Body of pancreas (tissue), 4 donors: ENCODE measurements around the gene GLIS1. TPM values are rescaled to one million over a fixed set of nuclear protein-coding genes. Genes with fewer than 3 reads are reported as not detected.

Source experiments
- ATAC-seq: fragments of 150-250 bp; one replicate; pipeline ENCODE4 v1.9.1; 2016
- DNase-seq, 4 donors: peaks; one replicate each; pipeline ENCODE4 v3.0.0-alpha.2; 2019
- H3K27ac ChIP-seq, 4 donors: fragments of 200-600 bp; sonication (generic); 1 replicate in 3 of 4; 2 replicates in 1 of 4; pipeline versions ENCODE4 v1.5.1 to v1.6.1; 2016 to 2019; ENCODE audit warnings: mild to moderate bottlenecking in 1 of 4, mixed read lengths in 1 of 4, moderate library complexity in 1 of 4
- H3K27me3 ChIP-seq, 2 donors: fragments of 200-600 bp; sonication (generic); one replicate each; pipeline ENCODE4 v1.6.0; 2016; ENCODE audit warnings: mild to moderate bottlenecking in 1 of 2
- H3K36me3 ChIP-seq, 2 donors: fragments of 200-600 bp; sonication (generic); replicated peaks in 1 of 2; 2 replicates each; pipeline ENCODE4 v1.5.1; 2016; ENCODE audit warnings: low read depth in 2 of 2; ENCODE audit not compliant: insufficient read depth in 1 of 2
- H3K4me1 ChIP-seq: fragments of 200-600 bp; sonication (generic); one replicate; pipeline ENCODE4 v1.6.0; 2016
- H3K4me3 ChIP-seq, 2 donors: fragments of 200-600 bp; sonication (generic); 1 replicate in 1 of 2; 2 replicates in 1 of 2; pipeline ENCODE4 v1.5.1; 2016 to 2019
- H3K9me3 ChIP-seq, 3 donors: fragments of 200-600 bp; sonication (generic); 1 replicate in 2 of 3; 2 replicates in 1 of 3; pipeline ENCODE4 v1.5.1; 2016
- POLR2A ChIP-seq, 3 donors: fragments of 450-650 bp; IDR thresholded peaks; one replicate each; pipeline ENCODE4 v1.6.1; 2016; ENCODE audit warnings: antibody characterized with exemption in 3 of 3, mild to moderate bottlenecking in 2 of 3
- WGBS, 2 donors: methylation state at CpG; one replicate each; pipeline ENCODE4 v1.1.5; 2017; 5-methylcytosine and 5-hydroxymethylcytosine counted together
- intact Hi-C: fragments of 100-400 bp; cut with DNase I; formaldehyde crosslinking; loops from one replicate; pipeline ENCODE4 v1.15.1; 2023
- total RNA-seq, 2 donors: library from RNA; depleted of rRNA; stranded (reverse); fragments of >200 nt; gene quantifications; one replicate each; pipeline ENCODE4 v1.1.0, GENCODE V29; 2016
- TF ChIP-seq, protein P1 (sequence below), 7 experiments: fragments of 450-650 bp in 4 of 7; fragments of 200-600 bp in 3 of 7; sonication (generic) in 3 of 7; IDR thresholded peaks; one replicate each; pipeline ENCODE4 v1.5.1; 2016 to 2019; ENCODE audit warnings: antibody characterized with exemption in 7 of 7

The GLIS1 gene
- total RNA-seq, 2 donors from 2014 or later, result 0.33 TPM; not detected in 1

DNA sequence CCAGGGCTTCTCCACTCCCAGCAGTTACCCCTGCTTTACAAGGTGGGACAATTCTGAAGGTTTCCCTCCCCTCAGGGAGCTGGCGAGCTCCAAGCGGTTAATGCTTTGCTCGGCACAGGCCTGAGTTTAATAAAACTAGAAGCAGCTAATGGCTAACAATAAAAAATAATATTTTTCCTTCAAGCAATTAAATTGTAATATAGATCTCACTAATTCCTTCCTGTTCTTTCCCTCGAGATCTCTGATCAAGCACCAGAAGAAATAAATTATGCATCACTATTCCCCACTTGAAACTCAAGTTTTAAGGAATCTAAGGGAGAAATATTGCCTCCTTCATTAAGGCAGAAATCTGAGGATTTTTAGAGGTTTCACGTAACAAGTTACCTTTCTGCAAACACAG lies 42.9 kb downstream of the GLIS1 start:
- Histone ChIP-seq H3K9me3 (no peaks in the 10 kb centered on the region), H3K4me3 (no peak overlapping the region), H3K36me3 (no peaks in the 10 kb centered on the region), H3K27ac (no peak overlapping the region), H3K4me1 (no peaks in the 10 kb centered on the region), H3K27me3 (no peaks in the 10 kb centered on the region)
- no peak for DNase-seq
- intact Hi-C loops, result no loop called here
- TF ChIP-seq POLR2A (IDR thresholded peaks at IDR 0.05), result no peak
- TF ChIP-seq, protein P1, sequence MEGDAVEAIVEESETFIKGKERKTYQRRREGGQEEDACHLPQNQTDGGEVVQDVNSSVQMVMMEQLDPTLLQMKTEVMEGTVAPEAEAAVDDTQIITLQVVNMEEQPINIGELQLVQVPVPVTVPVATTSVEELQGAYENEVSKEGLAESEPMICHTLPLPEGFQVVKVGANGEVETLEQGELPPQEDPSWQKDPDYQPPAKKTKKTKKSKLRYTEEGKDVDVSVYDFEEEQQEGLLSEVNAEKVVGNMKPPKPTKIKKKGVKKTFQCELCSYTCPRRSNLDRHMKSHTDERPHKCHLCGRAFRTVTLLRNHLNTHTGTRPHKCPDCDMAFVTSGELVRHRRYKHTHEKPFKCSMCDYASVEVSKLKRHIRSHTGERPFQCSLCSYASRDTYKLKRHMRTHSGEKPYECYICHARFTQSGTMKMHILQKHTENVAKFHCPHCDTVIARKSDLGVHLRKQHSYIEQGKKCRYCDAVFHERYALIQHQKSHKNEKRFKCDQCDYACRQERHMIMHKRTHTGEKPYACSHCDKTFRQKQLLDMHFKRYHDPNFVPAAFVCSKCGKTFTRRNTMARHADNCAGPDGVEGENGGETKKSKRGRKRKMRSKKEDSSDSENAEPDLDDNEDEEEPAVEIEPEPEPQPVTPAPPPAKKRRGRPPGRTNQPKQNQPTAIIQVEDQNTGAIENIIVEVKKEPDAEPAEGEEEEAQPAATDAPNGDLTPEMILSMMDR (IDR thresholded peaks at IDR 0.05), result no peak
- ATAC-seq, result no peak
- 69 to 78% methylated on average over 5 of the region's 5 CpGs for WGBS, 2 donors

DNA sequence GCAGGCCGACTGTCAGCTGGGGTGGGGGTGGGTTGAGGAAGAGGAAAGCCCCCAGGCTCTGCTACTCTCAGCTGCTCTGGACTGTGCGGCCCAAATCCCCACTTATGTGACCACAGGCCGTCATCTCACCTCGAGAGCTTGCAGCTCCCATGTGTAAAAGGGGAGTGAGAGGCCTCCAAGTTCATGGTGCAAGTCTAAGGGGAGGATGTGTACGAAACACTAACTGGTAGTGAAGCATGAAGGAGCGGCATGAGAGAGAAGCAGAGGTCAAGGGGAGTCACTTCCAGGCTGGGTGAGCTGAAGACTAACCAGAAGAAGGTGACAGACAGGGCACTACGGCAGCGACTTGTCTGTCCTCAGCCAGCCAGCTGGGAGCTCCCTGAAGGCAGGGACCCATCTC lies 43.8 kb downstream of the GLIS1 start:
- no peaks in the 10 kb centered on the region for H3K27me3 ChIP-seq
- H3K27ac ChIP-seq, result no peak overlapping the region
- H3K4me3 ChIP-seq, result no peak overlapping the region
- TF ChIP-seq, protein P1 (IDR thresholded peaks at IDR 0.05), result no peak
- TF ChIP-seq POLR2A (IDR thresholded peaks at IDR 0.05), result no peak
- intact Hi-C loops, result no loop called here
- DNase-seq, result no peak
- no peak for ATAC-seq
- 71 to 82% methylated on average over 8 of the region's 8 CpGs for WGBS, 2 donors
- no peaks in the 10 kb centered on the region for H3K4me1 ChIP-seq
- H3K36me3 ChIP-seq, result no peaks in the 10 kb centered on the region
- no peaks in the 10 kb centered on the region for H3K9me3 ChIP-seq

DNA sequence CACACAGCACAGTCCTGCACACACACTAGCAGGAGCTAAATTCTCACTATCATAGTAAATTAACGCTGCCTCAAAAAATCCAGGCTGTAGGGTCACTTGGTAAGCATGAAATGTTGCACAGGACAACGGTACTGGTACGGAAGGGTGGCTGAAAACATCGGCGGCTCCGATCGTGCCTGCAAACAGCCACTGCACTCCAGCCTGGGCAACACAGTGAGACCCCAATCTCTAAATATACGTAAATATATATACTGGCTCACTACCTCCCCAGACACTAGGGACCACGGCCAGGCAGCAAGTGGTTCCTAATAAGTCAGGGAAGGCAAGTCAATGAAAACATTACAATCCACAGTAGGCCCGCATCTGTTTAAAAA lies 44.3 kb downstream of the GLIS1 start:
- no peak overlapping the region for H3K27ac ChIP-seq
- ATAC-seq (no peak), DNase-seq (no peak)
- H3K9me3 ChIP-seq, result no peaks in the 10 kb centered on the region
- no peaks in the 10 kb centered on the region for H3K4me1 ChIP-seq
- 86 to 88% methylated on average over 9 to 10 of the region's 10 CpGs for WGBS, 2 donors
- no peaks in the 10 kb centered on the region for H3K27me3 ChIP-seq
- H3K36me3 ChIP-seq, result no peaks in the 10 kb centered on the region
- intact Hi-C loops, result no loop called here
- no peak overlapping the region for H3K4me3 ChIP-seq
- no peak for TF ChIP-seq POLR2A (IDR thresholded peaks at IDR 0.05)
- TF ChIP-seq, protein P1 (IDR thresholded peaks at IDR 0.05), result no peak

DNA sequence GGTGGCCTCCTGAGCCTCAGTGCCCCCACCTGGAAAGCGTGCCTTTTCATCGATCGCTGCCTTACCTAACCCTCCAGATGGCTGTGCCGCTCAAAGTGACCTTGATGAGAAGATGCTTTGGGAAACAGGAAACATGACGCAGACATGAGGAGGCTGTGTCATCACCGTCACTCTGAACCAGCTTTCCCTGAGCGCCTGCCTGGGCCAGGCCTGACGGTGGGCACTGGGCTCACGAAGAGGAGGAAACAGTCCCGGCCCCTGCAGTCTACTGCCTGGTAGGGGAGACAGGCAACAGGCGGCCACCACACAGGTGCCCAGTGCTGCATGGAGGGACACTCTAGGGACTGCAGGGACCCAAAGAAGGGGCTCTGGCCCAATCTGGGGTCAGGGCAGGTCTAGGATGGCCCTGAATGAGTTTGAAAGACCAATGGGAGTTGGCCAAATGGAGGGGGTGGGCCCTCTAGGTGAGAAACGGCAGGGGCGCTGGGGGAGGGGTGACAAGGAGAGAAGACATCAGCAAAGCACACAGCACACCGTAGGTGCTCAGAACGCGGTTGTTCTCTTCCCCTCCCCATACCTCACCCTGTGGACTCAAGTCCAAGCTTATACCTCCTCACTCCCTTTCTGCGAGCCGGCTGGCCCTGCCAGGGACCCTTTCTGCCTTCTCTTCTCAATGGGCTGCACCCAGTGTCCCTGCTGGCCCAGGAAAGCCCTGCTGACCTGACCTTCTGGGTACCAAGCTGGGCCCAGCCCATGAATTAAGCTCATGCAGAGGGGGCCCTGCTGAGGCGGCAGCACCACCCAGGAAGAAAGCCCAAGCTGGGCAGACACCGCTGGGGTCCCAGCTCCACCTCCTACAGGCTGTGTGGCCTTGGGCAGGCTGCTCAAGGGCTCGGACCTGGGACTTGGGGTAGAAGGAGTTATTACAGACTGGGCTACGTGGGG lies 44.9 kb downstream of the GLIS1 start:
- TF ChIP-seq, protein P1 (IDR thresholded peaks at IDR 0.05), result no peak
- TF ChIP-seq POLR2A (IDR thresholded peaks at IDR 0.05), result no peak
- Histone ChIP-seq H3K9me3 (no peaks in the 10 kb centered on the region), H3K27me3 (no peaks in the 10 kb centered on the region), H3K27ac (no peak overlapping the region), H3K4me3 (no peak overlapping the region), H3K36me3 (no peaks in the 10 kb centered on the region), H3K4me1 (no peaks in the 10 kb centered on the region)
- intact Hi-C loops, result no loop called here
- no peak for ATAC-seq
- DNase-seq, result no peak
- WGBS, 2 donors, result 61% methylated on average over 18 to 22 of the region's 22 CpGs

DNA sequence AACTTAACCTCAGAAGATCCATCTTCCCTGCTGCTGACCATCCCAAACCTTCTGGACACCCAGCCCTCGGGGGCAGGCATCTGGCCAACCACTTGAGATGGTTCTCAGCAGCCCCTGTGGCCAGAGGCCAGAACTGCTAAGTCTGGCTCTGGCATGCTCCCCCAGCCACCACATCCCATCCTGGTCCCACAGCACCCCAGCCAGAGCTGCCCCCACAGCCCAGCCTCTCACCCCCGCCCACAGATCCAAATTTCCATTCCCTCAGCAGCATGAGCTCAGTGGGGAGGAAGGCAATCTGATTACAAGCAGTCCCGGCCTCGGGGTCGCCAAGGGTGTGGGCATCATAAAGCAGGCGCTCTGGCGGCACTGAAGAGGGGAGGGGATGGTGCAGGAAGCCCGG lies 45.6 kb downstream of the GLIS1 start:
- ATAC-seq (no peak), DNase-seq (no peak)
- WGBS, 2 donors, result 47% methylated on average over 6 to 8 of the region's 8 CpGs
- no peak for TF ChIP-seq POLR2A (IDR thresholded peaks at IDR 0.05)
- TF ChIP-seq, protein P1 (IDR thresholded peaks at IDR 0.05), result no peak
- no peaks in the 10 kb centered on the region for H3K27me3 ChIP-seq
- no peak overlapping the region for H3K4me3 ChIP-seq
- no peak overlapping the region for H3K27ac ChIP-seq
- H3K4me1 ChIP-seq, result no peaks in the 10 kb centered on the region
- H3K9me3 ChIP-seq, result no peaks in the 10 kb centered on the region
- H3K36me3 ChIP-seq, result no peaks in the 10 kb centered on the region
- intact Hi-C loops, result no loop called here
